ENCODE results near the gene CAPN6.

CAPN6 gene

GRCh38 chrX:111199505-111199904 is 70.8 kb downstream of the CAPN6 start:
- no peak for DNase-seq (ENCODE audit: low read depth, low spot score)

Measured in smooth muscle cell of the brain vasculature (primary cell).